Stimulated activated CD4-positive, alpha-beta T cell treated with anti-CD3 and anti-CD28 coated beads, TNF-alpha, amount 100 ng/mL, for 24 hours (primary cell): ENCODE results near the gene PDIA5.

Source experiments
- DNase-seq, 3 experiments: peaks; one replicate each; pipeline ENCODE4 v3.0.0-alpha.2; 2020; ENCODE audit warnings: low read depth in 3 of 3

Gene PDIA5

GRCh38 chr3:123066896-123067688 lies at the start of gene PDIA5:
Gene PDIA5, plus strand, starts transcription at chr3:123067025. Its CDS starts 140 bp downstream, at chr3:123067165.
- peak; percentile 56 to 84 (median 63) for DNase-seq

- no peak for DNase-seq
Observed at GRCh38 chr3:123018683-123019082, 48.1 kb upstream of the PDIA5 start.

GRCh38 chr3:123019161-123019560 lies 47.7 kb upstream of the PDIA5 start:
- no peak for DNase-seq

- no peak for DNase-seq
Observed at GRCh38 chr3:123019591-123019990, 47.2 kb upstream of the PDIA5 start.

- no peak for DNase-seq
Observed at GRCh38 chr3:123020709-123021108, 46.1 kb upstream of the PDIA5 start.

- no peak for DNase-seq
Observed at GRCh38 chr3:123021388-123021787, 45.4 kb upstream of the PDIA5 start.

- DNase-seq, result no peak
Observed at GRCh38 chr3:123021996-123022510, 44.8 kb upstream of the PDIA5 start.

- DNase-seq, result no peak
Observed at GRCh38 chr3:123024056-123024455, 42.8 kb upstream of the PDIA5 start.

- no peak for DNase-seq
Observed at GRCh38 chr3:123025642-123026521, 40.9 kb upstream of the PDIA5 start.

- DNase-seq, result peak in 1 of 3 experiments; percentile 10
Observed at GRCh38 chr3:123026565-123027291, 40.1 kb upstream of the PDIA5 start.

- DNase-seq, result peak in 1 of 3 experiments; percentile 8
Observed at GRCh38 chr3:123027292-123028232, 39.3 kb upstream of the PDIA5 start, which contains the start of gene SEMA5B. Gene SEMA5B, minus strand, starts transcription at chr3:123027763. Its CDS starts 66,500 bp downstream, at chr3:122961263.

- peak in 1 of 3 experiments; percentile 3 for DNase-seq
Observed at GRCh38 chr3:123028233-123028828, 38.5 kb upstream of the PDIA5 start.

- DNase-seq, result no peak
Observed at GRCh38 chr3:123031051-123031450, 35.8 kb upstream of the PDIA5 start.

GRCh38 chr3:123032057-123032456 lies 34.8 kb upstream of the PDIA5 start:
- no peak for DNase-seq

- DNase-seq, result no peak
Observed at GRCh38 chr3:123034120-123034519, 32.7 kb upstream of the PDIA5 start.

GRCh38 chr3:123034996-123035395 lies 31.8 kb upstream of the PDIA5 start:
- DNase-seq, result no peak

GRCh38 chr3:123036352-123037014 lies 30.3 kb upstream of the PDIA5 start:
- DNase-seq, result no peak

- no peak for DNase-seq
Observed at GRCh38 chr3:123037015-123037375, 29.8 kb upstream of the PDIA5 start.

- DNase-seq, result no peak
Observed at GRCh38 chr3:123038751-123039150, 28.1 kb upstream of the PDIA5 start.

- no peak for DNase-seq
Observed at GRCh38 chr3:123039178-123039577, 27.6 kb upstream of the PDIA5 start.
